Right atrium auricular region (tissue), 2 donors: ENCODE data around the gene C5AR2. TPM values are rescaled to one million over a fixed set of nuclear protein-coding genes. Genes with fewer than 3 reads are reported as not detected.

Experiments
- DNase-seq: peaks from one replicate; pipeline ENCODE4 v3.0.0-alpha.2; 2019; ENCODE audit warnings: low spot score
- H3K27ac ChIP-seq, 2 donors: fragments of 200-600 bp; sonication (generic); 1 replicate in 1 of 2; 2 replicates in 1 of 2; pipeline ENCODE4 v1.5.1; 2016 to 2019
- H3K27me3 ChIP-seq, 2 donors: fragments of 200-600 bp; sonication (generic); one replicate each; pipeline versions ENCODE4 v1.5.1 to v1.6.0; 2017 to 2019
- H3K36me3 ChIP-seq: fragments of 200-600 bp; sonication (generic); one replicate; pipeline ENCODE4 v1.5.1; 2016
- H3K4me1 ChIP-seq, 2 donors: fragments of 200-600 bp; sonication (generic); one replicate each; pipeline versions ENCODE4 v1.5.1 to v1.6.0; 2017 to 2019
- H3K4me3 ChIP-seq, 2 donors: fragments of 200-600 bp; sonication (generic); 1 replicate in 1 of 2; 2 replicates in 1 of 2; pipeline ENCODE4 v1.5.1; 2017 to 2019; ENCODE audit warnings: mild to moderate bottlenecking in 1 of 2, moderate library complexity in 1 of 2
- H3K9me3 ChIP-seq, 2 donors: fragments of 200-600 bp; sonication (generic); one replicate each; pipeline ENCODE4 v1.5.1; 2019
- total RNA-seq, 2 donors: library from RNA; depleted of rRNA; stranded (reverse); fragments of >200 nt; gene quantifications; one replicate each; pipeline ENCODE4 v1.1.0, GENCODE V29; 2016
- TF ChIP-seq, protein P1 (sequence below), 2 donors: fragments of 200-600 bp; sonication (generic); IDR thresholded peaks; one replicate each; pipeline ENCODE4 v1.5.1; 2019; ENCODE audit warnings: antibody characterized with exemption in 2 of 2

The C5AR2 gene
- total RNA-seq, 2 donors from 2014 or later, result 1.1 to 3.3 TPM

DNA sequence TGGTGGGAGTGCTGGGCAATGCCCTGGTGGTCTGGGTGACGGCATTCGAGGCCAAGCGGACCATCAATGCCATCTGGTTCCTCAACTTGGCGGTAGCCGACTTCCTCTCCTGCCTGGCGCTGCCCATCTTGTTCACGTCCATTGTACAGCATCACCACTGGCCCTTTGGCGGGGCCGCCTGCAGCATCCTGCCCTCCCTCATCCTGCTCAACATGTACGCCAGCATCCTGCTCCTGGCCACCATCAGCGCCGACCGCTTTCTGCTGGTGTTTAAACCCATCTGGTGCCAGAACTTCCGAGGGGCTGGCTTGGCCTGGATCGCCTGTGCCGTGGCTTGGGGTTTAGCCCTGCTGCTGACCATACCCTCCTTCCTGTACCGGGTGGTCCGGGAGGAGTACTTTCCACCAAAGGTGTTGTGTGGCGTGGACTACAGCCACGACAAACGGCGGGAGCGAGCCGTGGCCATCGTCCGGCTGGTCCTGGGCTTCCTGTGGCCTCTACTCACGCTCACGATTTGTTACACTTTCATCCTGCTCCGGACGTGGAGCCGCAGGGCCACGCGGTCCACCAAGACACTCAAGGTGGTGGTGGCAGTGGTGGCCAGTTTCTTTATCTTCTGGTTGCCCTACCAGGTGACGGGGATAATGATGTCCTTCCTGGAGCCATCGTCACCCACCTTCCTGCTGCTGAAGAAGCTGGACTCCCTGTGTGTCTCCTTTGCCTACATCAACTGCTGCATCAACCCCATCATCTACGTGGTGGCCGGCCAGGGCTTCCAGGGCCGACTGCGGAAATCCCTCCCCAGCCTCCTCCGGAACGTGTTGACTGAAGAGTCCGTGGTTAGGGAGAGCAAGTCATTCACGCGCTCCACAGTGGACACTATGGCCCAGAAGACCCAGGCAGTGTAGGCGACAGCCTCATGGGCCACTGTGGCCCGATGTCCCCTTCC, 11.8 kb upstream of the C5AR2 start:
- no peak for DNase-seq

GRCh38 chr19:47321630-47322029, 10.3 kb upstream of the C5AR2 start:
- H3K36me3 ChIP-seq, result no peaks in the 10 kb centered on the region
- no peak for DNase-seq
- H3K27ac ChIP-seq, result no peak overlapping the region
- TF ChIP-seq, protein P1, sequence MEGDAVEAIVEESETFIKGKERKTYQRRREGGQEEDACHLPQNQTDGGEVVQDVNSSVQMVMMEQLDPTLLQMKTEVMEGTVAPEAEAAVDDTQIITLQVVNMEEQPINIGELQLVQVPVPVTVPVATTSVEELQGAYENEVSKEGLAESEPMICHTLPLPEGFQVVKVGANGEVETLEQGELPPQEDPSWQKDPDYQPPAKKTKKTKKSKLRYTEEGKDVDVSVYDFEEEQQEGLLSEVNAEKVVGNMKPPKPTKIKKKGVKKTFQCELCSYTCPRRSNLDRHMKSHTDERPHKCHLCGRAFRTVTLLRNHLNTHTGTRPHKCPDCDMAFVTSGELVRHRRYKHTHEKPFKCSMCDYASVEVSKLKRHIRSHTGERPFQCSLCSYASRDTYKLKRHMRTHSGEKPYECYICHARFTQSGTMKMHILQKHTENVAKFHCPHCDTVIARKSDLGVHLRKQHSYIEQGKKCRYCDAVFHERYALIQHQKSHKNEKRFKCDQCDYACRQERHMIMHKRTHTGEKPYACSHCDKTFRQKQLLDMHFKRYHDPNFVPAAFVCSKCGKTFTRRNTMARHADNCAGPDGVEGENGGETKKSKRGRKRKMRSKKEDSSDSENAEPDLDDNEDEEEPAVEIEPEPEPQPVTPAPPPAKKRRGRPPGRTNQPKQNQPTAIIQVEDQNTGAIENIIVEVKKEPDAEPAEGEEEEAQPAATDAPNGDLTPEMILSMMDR (IDR thresholded peaks at IDR 0.05), result no peak
- no peaks in the 10 kb centered on the region for H3K4me1 ChIP-seq
- H3K4me3 ChIP-seq, result no peak overlapping the region
- H3K9me3 ChIP-seq, result no peaks in the 10 kb centered on the region
- H3K27me3 ChIP-seq, result no peaks in the 10 kb centered on the region

More for the DNA sequence above, 11.8 kb upstream of the C5AR2 start:
- no peaks in the 10 kb centered on the region for H3K27me3 ChIP-seq
- H3K4me1 ChIP-seq, result no peaks in the 10 kb centered on the region
- no peaks in the 10 kb centered on the region for H3K36me3 ChIP-seq
- TF ChIP-seq, protein P1 (IDR thresholded peaks at IDR 0.05), result no peak
- H3K9me3 ChIP-seq, result peaks cover 0 to under 1% of the 10 kb centered on the region in 2 donors
- H3K27ac ChIP-seq, result no peak overlapping the region
- no peak overlapping the region for H3K4me3 ChIP-seq

- no peaks in the 10 kb centered on the region for H3K4me1 ChIP-seq
- no peak for DNase-seq
- H3K9me3 ChIP-seq, result no peaks in the 10 kb centered on the region
- H3K36me3 ChIP-seq, result no peaks in the 10 kb centered on the region
- H3K27ac ChIP-seq, result no peak overlapping the region
- no peak overlapping the region for H3K4me3 ChIP-seq
- TF ChIP-seq, protein P1 (IDR thresholded peaks at IDR 0.05), result no peak
- H3K27me3 ChIP-seq, result no peaks in the 10 kb centered on the region
Observed at GRCh38 chr19:47322058-47322457, 9.9 kb upstream of the C5AR2 start.

GRCh38 chr19:47323409-47323808, 8.6 kb upstream of the C5AR2 start:
- no peaks in the 10 kb centered on the region for H3K36me3 ChIP-seq
- H3K27me3 ChIP-seq, result no peaks in the 10 kb centered on the region
- no peak overlapping the region for H3K27ac ChIP-seq
- H3K4me3 ChIP-seq, result peak overlapping the region in 1 of 2 donors; percentile 4
- no peaks in the 10 kb centered on the region for H3K9me3 ChIP-seq
- no peaks in the 10 kb centered on the region for H3K4me1 ChIP-seq
- TF ChIP-seq, protein P1 (IDR thresholded peaks at IDR 0.05), result no peak
- no peak for DNase-seq

GRCh38 chr19:47323872-47324271, 8.1 kb upstream of the C5AR2 start:
- no peaks in the 10 kb centered on the region for H3K27me3 ChIP-seq
- H3K4me1 ChIP-seq, result no peaks in the 10 kb centered on the region
- DNase-seq, result no peak
- TF ChIP-seq, protein P1 (IDR thresholded peaks at IDR 0.05), result no peak
- no peaks in the 10 kb centered on the region for H3K36me3 ChIP-seq
- H3K4me3 ChIP-seq, result peak overlapping the region in 1 of 2 donors; percentile 4
- H3K27ac ChIP-seq, result peak overlapping the region in 1 of 2 donors; percentile 39
- H3K9me3 ChIP-seq, result no peaks in the 10 kb centered on the region
